ENCODE measurements around the gene PDHB.

Gene PDHB

DNA sequence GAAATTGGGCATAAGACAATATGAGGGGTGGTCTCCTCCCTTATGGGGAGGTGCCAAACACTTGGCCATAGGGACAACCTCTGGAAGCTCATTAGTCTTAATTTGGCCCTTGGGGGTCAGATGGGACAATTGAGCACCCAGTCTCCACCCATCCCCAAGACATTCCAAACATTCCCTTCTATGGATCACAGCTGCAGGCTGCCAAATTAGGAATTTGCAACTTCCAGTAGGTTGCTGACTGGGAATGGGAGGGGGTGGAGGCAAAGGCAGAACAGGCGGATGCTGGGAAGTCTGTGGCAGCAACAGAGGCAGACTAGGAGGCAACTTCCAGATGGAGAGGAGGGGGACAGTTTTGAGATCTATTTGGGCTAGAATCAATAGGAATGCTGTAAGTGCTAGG lies 1.4 kb upstream of the PDHB start:
- no peak for DNase-seq

DNA sequence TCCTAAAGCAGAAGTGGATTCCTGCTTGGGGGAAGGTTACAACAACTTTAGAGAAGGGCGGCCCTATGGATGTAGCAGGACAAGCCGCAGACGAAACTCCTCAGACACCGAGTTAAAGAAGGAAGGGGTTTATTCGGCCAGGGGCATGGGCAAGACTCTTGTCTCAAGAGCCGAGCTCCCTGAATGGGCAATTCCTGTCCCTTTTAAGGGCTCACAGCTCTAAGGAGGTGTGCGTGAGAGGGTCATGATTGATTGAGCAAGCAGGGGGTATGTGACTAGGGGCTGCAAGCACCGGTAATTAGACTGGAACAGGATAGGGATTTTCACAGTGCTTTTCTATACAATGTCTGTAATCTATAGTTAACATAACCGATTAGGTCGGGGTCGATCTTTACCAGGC lies 879 bp upstream of the PDHB start:
- no peak for DNase-seq

DNA sequence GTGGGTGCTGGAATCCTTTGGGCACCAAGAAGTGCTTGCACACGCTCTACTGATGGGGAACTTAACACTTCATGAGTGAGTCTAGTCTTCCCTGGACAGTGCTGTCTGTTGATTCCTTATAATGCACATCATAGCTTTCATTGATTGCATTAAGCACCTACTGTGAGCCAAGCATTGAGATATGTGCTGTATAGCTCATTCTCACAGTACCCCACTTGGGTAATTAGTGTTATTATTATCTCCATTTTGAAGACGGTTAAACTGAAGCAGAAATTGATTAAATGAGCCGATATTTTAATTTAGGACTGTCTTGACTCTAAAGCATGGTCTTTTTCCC lies 504 bp upstream of the PDHB start:
- no peak for DNase-seq

DNA sequence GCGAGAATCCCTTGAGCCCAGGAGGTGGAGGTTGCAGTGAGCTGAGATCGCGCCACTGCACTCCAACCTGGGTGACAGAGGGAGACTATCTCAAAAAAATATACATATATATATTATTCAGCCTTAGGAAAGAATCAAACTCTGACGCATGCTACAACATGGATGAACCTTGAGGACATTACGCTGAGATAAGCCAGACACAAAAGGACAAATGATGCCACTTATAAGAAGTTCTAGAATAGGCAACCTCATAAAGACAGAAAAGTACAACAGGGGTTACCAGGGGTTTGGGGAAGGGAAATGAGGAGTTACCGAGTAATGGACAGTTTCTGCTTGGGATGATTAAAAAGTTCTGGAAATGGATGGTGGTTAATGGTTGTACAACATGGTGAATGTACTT lies 727 bp downstream of the PDHB start:
- no peak for DNase-seq

DNA sequence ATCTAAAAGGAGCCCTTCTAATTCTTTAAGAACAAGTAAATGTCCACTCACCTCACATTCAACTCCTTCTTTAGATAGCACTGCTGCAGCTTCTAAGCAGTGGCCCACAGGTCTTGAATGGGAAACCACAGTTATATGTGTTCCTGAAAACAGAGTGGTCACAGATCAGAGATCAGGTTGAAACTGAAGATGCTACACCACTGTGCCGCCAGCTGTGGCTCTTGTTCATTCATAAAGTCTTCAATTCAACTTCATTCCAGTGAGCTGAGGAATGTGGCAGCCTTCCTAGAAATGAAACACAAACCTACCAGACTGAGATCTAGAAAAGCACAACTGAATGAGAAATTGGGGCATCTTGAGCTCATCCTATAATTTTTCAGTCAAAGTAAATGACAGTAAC lies 4.0 kb downstream of the PDHB start:
- DNase-seq = no peak

DNA sequence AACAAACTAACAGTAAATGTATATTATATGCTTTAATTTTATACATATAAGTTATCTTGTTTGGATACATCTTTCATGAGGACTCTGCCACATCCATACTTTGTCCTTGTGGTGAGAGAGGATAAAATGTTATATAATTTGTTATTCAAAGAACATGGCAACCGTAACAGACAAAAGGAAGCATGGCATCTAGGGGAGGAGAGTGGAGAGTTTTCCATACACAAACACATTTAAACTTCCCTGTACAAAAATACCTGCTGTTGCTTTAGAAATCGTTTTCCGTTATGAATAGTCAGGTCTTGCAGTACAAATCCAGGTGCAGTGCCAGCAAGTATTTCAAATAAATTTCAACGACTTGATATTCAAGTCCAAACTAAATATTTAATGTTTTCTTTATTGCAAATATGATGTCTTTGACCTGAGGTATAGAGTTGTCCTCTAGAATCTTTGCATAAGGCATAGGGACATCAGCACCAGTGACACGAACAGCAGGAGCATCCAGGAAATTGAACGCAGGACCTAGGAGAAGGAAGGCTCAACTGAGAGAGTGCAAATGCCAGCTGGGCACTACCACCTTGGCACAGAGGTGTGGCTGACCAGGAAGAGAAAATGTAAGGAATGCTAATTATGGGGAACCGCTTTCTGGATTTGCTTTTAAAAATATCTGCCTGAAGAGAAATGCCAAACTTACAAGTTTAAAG lies 5.8 kb downstream of the PDHB start:
- no peak for DNase-seq

DNA sequence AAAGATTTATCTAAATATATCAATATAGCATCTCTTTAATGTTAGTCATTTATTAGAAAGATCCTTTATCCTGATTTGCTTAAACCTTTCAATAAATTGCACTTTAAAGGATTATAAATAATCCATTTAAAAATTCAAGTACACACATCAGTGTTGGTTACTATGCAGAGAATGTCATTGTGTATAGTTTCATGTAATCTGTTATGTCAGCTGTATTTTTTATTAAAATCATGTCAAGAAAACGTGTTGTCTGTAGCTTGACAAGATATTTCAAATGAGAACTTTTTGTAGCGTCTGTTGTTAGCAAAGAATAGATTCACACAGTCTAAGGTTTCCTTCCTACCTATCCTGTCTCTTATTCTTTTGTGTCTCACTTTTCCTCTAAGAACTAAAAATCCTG lies 7.8 kb downstream of the PDHB start:
- DNase-seq = no peak

DNA sequence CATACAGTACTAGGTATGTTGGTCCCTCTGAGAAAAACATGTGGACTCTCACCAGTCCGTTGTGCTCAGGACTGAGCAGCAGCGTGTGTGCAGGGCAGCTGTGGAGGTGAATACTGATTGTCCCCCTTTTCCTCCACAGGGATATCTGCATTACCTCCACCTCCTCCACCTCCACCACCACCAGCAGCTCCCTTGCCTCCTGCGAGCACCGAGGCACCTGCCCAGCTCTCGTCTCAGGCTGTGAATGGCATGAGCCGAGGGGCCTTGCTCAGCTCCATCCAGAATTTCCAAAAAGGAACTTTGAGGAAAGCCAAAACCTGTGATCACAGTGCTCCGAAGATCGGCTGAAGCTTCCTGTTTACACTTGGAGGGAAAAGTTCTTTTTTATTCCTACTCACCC lies 9.0 kb downstream of the PDHB start:
- no peak for DNase-seq

DNA sequence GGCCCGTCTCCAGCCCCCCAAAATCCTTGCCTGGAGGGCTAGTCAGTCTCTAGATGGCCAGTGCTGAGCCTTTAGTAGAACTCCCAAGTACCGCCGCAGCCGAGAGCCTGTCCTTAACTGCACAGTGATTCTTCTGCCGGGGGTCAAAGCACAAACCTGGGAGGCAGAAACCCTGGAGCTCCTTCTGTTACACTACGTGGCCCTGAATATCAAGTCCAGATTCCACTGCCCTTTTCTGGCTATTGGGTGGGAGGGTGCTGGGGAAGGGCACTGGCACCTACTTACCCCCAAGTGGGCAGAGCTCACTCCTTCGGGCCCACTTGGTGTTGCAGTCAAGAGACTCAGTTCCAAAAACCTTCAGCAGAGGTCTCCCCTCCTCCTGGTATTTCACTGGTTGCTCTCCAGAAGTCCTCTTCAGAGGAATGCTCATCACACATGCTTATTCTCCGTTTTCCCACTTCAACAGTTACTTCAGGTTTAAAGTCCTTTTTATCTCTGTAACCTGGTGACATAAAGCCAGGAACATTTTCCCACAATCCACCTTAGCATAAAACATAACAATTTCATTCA lies 10.8 kb downstream of the PDHB start:
- no peak for DNase-seq

DNA sequence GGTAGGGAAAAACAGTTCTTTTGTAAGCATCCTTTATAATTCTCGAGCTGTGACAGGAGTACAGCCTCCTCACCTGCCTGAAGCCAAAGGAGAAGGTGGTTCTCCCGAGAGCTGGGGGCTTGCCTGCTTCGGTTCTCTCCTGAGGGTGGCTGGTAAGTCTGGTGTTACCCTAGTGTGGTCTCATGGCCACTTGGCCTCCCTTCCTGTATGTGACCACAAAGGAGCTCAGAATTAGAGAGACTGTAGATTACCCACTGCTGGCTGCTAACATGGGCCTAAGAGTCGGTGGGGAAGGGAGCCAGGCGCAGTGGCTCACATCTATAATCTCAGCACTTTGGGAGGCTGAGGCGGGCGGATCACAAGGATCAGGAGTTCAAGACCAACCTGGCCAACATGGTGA lies 12.6 kb downstream of the PDHB start:
- no peak for DNase-seq

DNA sequence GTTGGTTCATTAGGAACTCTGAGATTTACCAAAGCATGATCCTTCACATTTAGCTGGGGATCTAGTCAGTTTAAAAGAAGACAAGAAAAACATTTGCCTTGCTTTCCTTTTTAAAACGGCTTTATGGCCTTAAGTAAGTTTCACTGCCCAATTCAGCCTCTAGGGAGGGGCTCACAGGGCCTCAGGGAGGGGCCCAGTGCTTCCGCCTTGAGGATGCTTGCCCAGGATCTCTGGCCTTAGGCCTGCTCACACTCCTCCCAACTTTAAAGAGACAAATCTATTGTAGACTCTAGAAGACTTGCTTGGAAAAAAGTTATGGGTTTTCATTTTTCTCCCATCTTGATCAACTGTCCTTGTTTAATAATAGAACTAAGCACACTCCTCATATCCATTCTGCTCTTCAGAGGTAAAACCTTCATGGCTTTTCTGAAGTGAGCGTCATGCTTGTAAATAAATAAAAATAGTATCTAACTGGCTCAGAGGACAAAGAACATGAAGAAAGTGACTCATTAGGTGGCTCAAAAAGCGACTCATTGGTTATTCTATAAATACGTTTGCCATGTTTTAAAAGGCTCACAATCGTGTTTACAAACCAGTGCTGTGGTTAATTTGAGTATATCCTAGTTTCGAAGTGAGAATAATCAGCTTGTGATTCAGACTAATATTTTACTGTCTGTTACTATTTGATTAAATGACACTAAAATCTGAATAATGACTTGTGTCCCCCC lies 13.7 kb downstream of the PDHB start:
- DNase-seq = no peak

DNA sequence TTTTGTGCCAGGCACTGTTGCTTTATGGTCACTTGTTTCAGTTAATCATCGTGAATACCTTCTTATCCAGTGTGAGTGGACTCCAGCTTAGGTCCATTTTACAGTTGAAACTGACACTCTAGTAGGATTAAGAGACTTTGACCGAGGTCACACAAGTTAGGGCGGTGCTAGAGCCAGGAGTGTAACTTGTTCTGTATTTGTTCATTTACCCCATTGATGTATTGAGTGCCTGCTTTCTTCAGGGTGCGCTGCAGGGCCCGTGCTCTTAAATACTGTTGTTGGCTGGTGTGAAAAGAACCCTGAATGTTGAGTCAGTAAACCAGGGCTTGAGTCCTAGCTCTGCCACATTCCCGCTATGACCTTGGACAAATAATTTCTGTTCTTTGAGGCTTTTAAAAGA lies 15.4 kb downstream of the PDHB start:
- DNase-seq = no peak

DNA sequence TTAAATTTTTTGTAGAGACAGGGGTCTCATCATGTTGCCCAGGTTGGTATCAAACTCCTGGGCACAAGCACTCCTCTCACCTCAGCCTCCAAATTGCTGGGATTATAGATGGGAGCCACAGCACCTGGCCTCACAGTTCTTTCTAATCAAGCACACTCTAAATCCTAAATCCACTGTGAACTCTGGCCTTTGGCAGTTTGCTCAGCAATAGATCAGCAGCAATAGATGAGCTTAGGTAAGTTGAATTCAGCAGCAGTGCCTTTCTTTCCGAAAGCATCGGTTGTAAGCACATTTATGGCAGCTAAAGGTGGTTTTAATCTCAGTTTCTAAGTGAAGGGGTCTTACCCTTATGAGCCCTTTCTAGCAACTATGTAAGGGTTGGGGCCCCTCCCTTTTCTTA lies 16.6 kb downstream of the PDHB start:
- no peak for DNase-seq

DNA sequence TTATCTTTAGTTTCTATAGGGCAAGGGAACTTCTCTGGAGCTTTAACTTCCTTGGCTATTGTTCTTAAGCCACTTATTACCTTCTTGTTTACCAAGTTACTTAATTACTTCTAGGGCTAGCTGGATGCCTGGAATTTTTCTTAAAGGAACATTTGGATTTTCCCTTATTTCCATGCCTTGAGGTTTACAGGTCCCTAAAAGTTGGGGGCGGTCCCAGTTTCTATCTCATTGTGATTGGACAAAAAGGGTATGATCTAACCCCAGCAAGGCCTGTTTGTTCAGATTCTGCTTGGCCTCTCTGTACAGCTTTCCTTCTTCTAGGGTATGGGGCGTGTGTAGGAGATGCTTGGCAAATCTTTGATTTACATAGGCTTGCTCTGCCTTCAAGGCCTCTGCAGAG lies 17.4 kb downstream of the PDHB start:
- DNase-seq = no peak

DNA sequence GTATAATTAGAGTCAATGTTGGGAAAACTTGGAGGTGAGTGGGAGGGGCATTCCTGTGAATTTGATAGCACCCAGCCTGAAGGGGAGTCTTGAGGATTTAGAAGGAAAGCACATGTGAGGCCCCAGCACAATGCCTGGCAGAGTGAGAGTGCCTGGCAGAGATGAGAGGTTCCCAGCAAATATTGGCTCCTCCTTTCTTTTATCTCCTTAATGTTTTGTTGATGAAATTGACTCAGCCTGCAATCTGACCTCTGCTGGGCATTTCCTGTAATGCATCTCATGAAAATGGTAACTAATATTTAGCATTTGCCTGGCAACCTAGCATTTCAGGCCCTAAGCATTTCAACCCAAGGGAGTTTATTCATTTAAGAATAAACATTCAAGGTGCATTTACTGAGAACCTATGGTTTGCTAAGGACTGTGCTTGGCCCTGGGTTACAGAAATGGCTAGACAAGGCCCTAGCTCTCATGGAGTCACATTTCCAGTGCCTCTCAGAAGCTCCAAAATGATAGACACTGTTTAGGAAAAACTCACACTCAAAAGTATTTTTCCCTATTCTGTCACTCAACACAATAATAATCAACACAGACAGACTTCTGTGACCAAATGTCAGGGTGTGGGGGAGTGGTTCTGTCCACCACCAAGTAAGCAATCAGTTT lies 19.0 kb downstream of the PDHB start:
- peak; percentile 11 for DNase-seq

DNA sequence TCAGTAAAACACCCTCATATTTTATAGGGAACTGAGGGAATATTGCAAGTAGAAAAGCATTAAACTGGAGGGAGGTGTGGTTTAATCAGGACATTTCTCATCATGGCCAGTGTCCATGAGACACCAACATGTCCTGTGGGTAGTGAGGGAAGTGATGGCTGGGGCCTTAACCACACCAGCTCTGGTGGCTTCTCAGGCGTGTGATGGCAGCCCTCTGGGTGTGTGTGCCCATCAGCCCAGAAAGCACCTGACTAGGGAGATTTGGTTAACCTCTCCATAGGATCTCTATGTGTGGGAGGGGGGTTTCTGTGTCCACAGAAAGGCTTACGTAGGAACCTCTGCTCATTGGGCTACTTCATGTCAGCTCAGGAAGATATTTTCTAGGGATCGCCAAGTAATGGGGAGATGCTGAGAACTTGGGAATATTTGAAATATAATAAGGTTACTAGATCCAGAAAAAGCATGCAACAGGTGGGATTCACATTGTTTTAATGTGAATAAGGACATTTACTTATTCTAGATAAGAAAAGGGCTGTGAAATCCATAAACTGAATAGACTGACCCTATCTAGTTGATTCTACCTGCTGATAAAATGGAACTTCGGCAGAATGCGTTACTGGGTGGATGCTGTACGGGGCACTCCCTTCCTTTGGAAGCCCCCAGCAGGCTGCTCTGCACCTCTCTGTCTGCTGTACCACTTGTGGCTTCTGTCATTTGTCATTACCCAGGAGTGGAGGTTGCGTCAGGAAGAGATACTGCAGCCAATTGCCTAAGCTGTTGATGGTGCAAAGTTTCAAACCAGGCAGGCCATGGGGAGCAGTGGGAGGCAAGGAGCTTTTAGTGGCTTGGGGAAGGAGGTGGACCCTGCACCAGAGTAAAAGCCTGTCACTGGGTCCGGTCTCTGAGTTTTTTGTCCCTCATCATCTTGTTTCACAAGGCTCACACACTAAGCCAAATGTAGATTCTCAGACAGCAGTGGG lies 21.5 kb downstream of the PDHB start:
- no peak for DNase-seq

DNA sequence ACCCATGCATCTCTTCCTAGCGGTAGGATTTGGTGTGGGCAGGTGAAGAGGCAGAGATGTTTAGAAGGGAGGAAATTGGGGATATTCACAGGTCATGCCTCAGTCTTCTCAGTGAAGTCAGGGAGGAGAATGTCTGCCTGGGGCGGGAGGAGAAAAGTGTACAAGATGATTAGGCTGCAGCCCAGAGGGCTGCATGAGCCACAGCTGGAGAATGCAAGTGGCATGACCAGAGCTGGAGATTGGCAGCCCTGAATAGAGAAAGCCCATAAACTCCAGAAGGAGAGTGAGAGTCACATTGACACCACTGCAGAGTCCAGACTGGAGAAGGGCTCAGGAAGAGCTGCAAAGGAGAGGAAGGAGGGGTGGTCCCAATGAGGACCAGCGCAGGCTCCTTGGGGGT lies 22.6 kb downstream of the PDHB start:
- no peak for DNase-seq

DNA sequence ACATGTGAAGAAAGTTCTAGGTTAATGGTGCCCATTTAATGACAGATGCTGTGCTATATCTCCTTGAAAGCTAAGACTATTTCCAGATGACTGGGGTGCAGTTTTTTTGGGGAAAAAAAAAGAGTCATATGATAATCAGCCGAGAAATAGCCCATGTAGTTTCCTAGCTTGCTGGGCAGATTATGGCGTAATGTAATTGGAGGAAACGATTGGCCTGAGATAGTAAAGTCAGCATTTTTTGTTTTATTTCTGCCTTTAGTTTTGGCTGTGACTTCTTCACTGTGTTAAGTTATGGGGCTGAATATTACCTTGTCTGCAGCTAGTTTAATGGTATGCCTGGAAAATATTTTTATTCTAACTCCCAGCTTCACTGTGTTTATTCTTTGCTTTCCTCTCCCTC lies 24.0 kb downstream of the PDHB start:
- no peak for DNase-seq

DNA sequence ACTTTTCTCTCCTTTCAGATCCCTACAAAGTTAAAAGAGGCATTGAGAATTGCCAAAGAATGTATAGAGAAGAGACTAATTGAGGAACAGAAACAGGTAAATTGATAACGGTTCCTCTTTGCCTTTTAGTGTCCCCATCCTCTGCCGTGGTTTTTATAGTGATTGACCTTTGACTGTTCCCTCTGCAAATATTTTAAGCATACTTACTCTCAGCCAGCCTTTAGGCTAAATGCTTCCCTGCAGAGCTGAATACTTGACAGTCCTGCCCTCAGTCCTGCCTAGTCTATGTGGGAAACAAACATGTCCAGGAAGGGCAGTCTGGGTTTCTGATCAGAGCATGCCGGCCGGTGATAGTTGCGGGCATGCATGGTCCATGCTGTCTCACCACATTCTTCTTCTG lies 24.7 kb downstream of the PDHB start:
- no peak for DNase-seq

DNA sequence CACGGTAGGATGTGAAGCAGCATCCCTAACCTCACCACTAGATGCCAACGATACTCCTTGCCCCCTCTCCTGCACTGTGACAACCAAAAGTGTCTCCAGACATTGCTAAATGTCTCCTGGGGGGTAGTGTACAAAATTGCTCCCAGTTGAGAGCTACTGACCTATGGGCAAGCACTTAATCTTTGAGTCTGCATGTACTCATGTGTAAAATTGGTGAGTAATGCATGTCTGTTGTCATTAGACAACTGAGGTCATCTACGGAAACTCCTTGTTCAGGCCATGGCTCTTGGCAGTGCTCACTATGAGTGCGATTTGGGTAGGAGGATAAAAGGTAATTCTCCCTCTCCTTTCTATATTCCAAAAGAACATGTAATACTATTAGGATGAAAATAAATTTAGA lies 29.2 kb downstream of the PDHB start:
- no peak for DNase-seq

DNA sequence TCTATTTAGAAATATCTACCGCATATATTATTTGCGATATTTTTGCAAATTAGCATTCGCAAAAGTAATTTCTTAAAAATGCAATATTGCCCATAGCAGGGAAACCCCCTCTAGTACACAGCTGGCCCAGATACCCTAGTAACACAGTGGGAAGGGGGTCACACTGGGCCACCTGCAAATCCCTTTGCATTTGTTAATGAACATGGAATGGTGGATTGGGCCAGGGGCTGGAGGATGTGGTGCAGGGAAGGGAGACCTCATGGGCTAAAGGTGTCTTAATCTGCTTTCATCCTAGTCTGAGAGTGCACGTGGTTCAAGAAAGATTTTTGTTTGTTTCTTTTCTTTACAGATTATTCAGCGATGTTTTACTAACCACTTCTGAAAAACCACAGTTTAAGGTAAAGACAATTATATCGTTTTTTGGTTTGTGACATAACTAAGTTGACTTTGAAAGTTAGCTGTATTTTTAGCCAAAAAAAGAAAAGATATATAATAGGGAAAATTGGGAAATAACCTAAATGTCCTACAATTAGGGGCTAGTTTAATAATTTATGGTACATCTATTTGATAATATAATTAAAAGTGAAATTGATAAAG lies 30.0 kb downstream of the PDHB start:
- DNase-seq = no peak

DNA sequence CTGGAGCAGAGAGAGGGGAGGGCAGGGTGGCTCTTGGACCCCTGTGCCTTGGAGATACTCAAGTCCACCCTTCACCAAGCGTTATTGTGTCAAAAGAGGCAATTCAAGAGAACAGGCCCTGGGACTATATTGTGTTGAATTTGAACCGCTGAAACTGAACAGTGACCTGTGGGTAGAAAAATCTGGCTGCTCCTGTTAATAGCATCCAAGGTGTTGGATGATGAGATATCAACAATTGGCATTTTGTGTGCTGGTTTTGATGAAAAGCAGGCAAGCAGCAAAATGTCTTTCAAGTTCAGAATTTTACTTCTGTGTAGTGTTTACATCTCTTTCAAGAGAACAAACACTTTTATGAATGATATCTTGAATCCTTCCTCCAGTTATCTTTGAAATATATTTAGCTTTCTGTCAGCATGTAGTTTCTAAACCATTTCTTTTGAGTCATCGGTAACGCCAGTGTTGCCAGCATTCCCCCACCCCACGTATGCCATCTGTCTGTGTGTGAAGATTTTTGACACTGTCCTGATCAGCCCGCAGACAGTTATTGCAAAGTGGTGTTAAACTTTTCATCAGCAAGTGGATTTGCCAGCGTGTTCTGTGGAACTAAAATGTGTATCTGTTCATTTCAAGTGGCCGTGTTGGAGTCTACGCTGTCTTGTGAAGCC lies 34.8 kb downstream of the PDHB start:
- DNase-seq = no peak

Data from NCI-H748 treated with DMSO at 0.1 percent for 48 hours (cell line).